Panc1 (cell line): Measurements from ENCODE around the gene LRRC23. TPM values are rescaled to one million over a fixed set of nuclear protein-coding genes. Genes with fewer than 3 reads are reported as not detected.

Source experiments
- ATAC-seq: fragments of 200-7000 bp; cut with Tn5 transposase; 2 replicates; pipeline ENCODE4 v1.9.1; 2020; ENCODE audit warnings: mild to moderate bottlenecking, moderate library complexity
- BruUV-seq: library from RNA; stranded (reverse); fragments of 400-500 nt; replicated peaks from 2 replicates; lab custom pipeline; 2021; lab: Mats Ljungman, UMichigan
- CTCF ChIA-PET: fragments of 300-600 bp; sonication (Branson Sonifier 250); formaldehyde crosslinking; loops from one replicate; lab custom pipeline; 2022; ENCODE audit warnings: antibody characterized with exemption; lab: Charles Lee
- POLR2A ChIA-PET: fragments of 300-600 bp; sonication (Branson Sonifier 250); formaldehyde crosslinking; loops from one replicate; lab custom pipeline; 2022; ENCODE audit warnings: antibody characterized with exemption; lab: Charles Lee
- DNase-seq: peaks from one replicate; pipeline ENCODE4 v3.0.0-alpha.2; 2010; ENCODE audit warnings: low read depth, low spot score
- H3K27ac ChIP-seq: 2 replicates; pipeline ENCODE4 v1.5.1; 2011; ENCODE audit warnings: mild to moderate bottlenecking, low read length, inconsistent platforms
- H3K27me3 ChIP-seq: fragments of 200-500 bp; sonication (Bioruptor generic); 2 replicates; pipeline ENCODE4 v1.6.0; 2014; ENCODE audit warnings: low read length, inconsistent platforms; ENCODE audit not compliant: control insufficient read depth, insufficient read depth
- H3K36me3 ChIP-seq: fragments of 200-500 bp; sonication (Bioruptor generic); 2 replicates; pipeline ENCODE4 v1.5.1; 2014; ENCODE audit warnings: inconsistent platforms, mild to moderate bottlenecking, low read length, moderate library complexity; ENCODE audit not compliant: control insufficient read depth, insufficient read depth
- H3K4me1 ChIP-seq: 2 replicates; pipeline ENCODE4 v1.5.1; 2011; ENCODE audit warnings: inconsistent platforms, mild to moderate bottlenecking, low read length, moderate library complexity; ENCODE audit not compliant: control insufficient read depth, insufficient read depth
- H3K4me3 ChIP-seq, 2 experiments: 2 replicates each; pipeline ENCODE4 v1.5.1; 2011 to 2012; ENCODE audit warnings: low read depth in 2 of 2, low read length in 2 of 2, mild to moderate bottlenecking in 2 of 2, inconsistent platforms in 1 of 2, moderate library complexity in 1 of 2
- H3K9me3 ChIP-seq: fragments of 200-500 bp; sonication (Bioruptor generic); 2 replicates; pipeline ENCODE4 v1.5.1; 2014; ENCODE audit warnings: low read depth, mild to moderate bottlenecking, inconsistent platforms, low read length, moderate library complexity; ENCODE audit not compliant: control insufficient read depth, insufficient read depth
- CTCF ChIP-seq: fragments of 450-650 bp; IDR thresholded peaks from 2 replicates; pipeline ENCODE4 v1.5.1; 2017; ENCODE audit warnings: mild to moderate bottlenecking
- POLR2AphosphoS5 ChIP-seq: IDR thresholded peaks from 2 replicates; pipeline ENCODE4 v1.6.1; 2012; ENCODE audit warnings: mild to moderate bottlenecking, low read depth, low read length, moderate library complexity
- SIN3A ChIP-seq: IDR thresholded peaks from 2 replicates; pipeline ENCODE4 v1.6.1; 2012; ENCODE audit warnings: low read depth, mild to moderate bottlenecking, low read length, moderate library complexity, borderline replicate concordance; ENCODE audit not compliant: insufficient read depth
- TCF7L2 ChIP-seq: IDR thresholded peaks from 2 replicates; pipeline ENCODE4 v1.6.1; 2011; ENCODE audit warnings: mild to moderate bottlenecking, low read depth, low read length, inconsistent platforms
- in situ Hi-C: cut with HindIII; loops from 2 replicates; pipeline ENCODE4 v1.10.0; 2016; ENCODE audit warnings: low sequenced_read_pairs, low pct_unique_long_range_greater_than_20kb
- intact Hi-C: fragments of 100-400 bp; cut with micrococcal nuclease; formaldehyde crosslinking; loops from one replicate; pipeline ENCODE4 v1.10.0; 2022; ENCODE audit not compliant: unreplicated experiment
- total RNA-seq: library from RNA; stranded (reverse); gene quantifications from one replicate; pipeline ENCODE4 v1.2.1, GENCODE V29; 2021; ENCODE audit not compliant: unreplicated experiment
- TF ChIP-seq, protein P1 (sequence below), 2 experiments: IDR thresholded peaks; 2 replicates each; pipeline ENCODE4 v1.6.1; 2011 to 2012; ENCODE audit warnings: low read depth in 2 of 2, control low read depth in 1 of 2, low read length in 1 of 2, mild to moderate bottlenecking in 1 of 2, moderate library complexity in 1 of 2; ENCODE audit not compliant: insufficient read depth in 1 of 2

Gene LRRC23
- total RNA-seq, 1 experiment from 2014 or later: 6.5 TPM

- TF ChIP-seq CTCF (no peak), POLR2AphosphoS5 (peak; percentile 7; the same call in 1 of the 2 replicates), SIN3A (no peak), TCF7L2 (no peak)
- TF ChIP-seq, protein P1, sequence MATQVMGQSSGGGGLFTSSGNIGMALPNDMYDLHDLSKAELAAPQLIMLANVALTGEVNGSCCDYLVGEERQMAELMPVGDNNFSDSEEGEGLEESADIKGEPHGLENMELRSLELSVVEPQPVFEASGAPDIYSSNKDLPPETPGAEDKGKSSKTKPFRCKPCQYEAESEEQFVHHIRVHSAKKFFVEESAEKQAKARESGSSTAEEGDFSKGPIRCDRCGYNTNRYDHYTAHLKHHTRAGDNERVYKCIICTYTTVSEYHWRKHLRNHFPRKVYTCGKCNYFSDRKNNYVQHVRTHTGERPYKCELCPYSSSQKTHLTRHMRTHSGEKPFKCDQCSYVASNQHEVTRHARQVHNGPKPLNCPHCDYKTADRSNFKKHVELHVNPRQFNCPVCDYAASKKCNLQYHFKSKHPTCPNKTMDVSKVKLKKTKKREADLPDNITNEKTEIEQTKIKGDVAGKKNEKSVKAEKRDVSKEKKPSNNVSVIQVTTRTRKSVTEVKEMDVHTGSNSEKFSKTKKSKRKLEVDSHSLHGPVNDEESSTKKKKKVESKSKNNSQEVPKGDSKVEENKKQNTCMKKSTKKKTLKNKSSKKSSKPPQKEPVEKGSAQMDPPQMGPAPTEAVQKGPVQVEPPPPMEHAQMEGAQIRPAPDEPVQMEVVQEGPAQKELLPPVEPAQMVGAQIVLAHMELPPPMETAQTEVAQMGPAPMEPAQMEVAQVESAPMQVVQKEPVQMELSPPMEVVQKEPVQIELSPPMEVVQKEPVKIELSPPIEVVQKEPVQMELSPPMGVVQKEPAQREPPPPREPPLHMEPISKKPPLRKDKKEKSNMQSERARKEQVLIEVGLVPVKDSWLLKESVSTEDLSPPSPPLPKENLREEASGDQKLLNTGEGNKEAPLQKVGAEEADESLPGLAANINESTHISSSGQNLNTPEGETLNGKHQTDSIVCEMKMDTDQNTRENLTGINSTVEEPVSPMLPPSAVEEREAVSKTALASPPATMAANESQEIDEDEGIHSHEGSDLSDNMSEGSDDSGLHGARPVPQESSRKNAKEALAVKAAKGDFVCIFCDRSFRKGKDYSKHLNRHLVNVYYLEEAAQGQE (IDR thresholded peaks at IDR 0.05; ENCODE audit: insufficient read depth in 1 of 2, low read depth in 2 of 2, low read length in 1 of 2): no peak
- H3K4me3 ChIP-seq: no peak overlapping the region
- H3K4me1 ChIP-seq: peaks cover 40% of the 10 kb centered on the region
- intact Hi-C loops: no loop called here
- ChIA-PET CTCF (no interaction called here), POLR2A (interaction anchor here (0.6 kb wide), 1 partner anchor 33 kb away, joined by 3 read pairs; no protein-coding TSS in a partner anchor)
- H3K27ac ChIP-seq: no peak overlapping the region
- in situ Hi-C loops: no loop called here
- no peaks in the 10 kb centered on the region for H3K9me3 ChIP-seq
- H3K27me3 ChIP-seq: no peaks in the 10 kb centered on the region
- BruUV-seq: no TSS peak
- ATAC-seq: no peak
- no peak for DNase-seq
- H3K36me3 ChIP-seq: peaks cover 3% of the 10 kb centered on the region; the same call in 1 of the 2 replicates
These were observed 34.5 kb downstream of the LRRC23 start for GRCh38 chr12:6939191-6939540.

DNA sequence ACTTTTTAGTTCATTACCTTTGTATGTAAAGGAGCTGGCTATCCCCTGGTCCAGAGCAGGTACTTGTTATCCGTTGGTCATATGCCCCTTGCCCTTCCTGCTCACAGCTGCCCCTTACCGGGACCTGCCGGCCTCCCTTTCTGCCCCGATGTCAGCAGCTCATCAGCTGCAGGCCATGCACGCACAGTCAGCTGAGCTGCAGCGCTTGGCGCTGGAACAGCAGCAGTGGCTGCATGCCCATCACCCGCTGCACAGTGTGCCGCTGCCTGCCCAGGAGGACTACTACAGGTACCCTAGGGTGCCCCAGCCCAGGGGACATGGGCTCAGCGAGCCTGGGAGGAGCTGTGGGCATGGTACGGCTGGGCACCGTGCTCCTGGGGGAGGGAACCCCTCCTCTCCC is 36.6 kb downstream of the LRRC23 start:
- no peaks in the 10 kb centered on the region for H3K9me3 ChIP-seq
- POLR2A ChIA-PET: no interaction called here
- intact Hi-C loops (loop anchor here (10.0 kb wide), 1 partner anchor 174 kb away; no protein-coding TSS in a partner anchor), in situ Hi-C loops (no loop called here)
- H3K4me1 ChIP-seq: peaks cover 50% of the 10 kb centered on the region
- H3K27me3 ChIP-seq: no peaks in the 10 kb centered on the region
- no TSS peak for BruUV-seq
- TF ChIP-seq TCF7L2 (no peak), CTCF (no peak), POLR2AphosphoS5 (no peak), SIN3A (no peak)
- TF ChIP-seq, protein P1 (IDR thresholded peaks at IDR 0.05; ENCODE audit: insufficient read depth in 1 of 2, low read depth in 2 of 2, low read length in 1 of 2): no peak
- no peaks in the 10 kb centered on the region; the same call in 1 of the 2 replicates for H3K36me3 ChIP-seq
- no peak overlapping the region for H3K4me3 ChIP-seq
- CTCF ChIA-PET: no interaction called here
- ATAC-seq: no peak
- DNase-seq: no peak
- H3K27ac ChIP-seq: peak overlapping the region; percentile 57; the same call in 1 of the 2 replicates
